GM21529 (cell line): ENCODE results near the gene PRDM4.
"Not testable (repeated sequence)": the region's sequence is repeated elsewhere in the genome, so short reads cannot be mapped to it uniquely, and the experiment has no call there.

Experiments
- ATAC-seq: cut with Tn5 transposase; IDR thresholded peaks from one replicate; pipeline ENCODE4 v1.9.1; 2021; ENCODE audit not compliant: unreplicated experiment

Gene PRDM4

DNA sequence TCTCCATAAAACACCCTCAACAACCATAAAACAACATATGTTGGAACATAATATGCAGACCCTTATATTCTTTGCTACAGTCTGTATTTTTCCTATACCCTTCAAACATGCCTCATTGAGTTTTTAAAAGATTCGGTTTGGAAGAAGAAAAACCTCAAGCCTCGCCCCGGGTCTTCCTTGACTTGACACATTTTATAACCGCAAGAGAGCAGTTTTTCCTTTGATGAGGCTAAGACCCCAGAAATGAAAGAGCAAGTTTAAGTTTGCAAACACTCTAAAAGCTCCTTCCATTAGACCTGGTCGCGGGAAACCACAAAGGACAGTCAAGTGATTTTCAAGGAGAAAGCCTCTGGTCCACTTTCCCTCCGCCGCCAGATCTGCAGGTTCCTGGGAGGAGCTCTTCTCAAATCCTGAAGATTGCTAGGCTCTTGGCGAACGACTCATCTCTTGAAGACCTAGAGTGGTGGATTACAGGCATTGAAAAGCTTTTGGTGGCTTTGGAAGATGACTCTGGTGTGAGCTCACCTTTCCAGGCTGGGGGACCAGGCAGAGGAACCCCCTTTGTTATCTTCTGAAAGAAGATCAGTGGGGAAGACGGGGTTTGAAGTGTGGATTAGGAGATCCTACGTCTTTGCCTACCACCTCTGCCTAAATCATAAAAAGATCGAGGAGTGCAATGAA, 13.6 kb upstream of the PRDM4 start, which contains the start of gene ASCL4:
ASCL4 (plus strand) TSS at position 356 of the 681 bp plus-strand sequence. CDS start 515 bp downstream, outside the sequence.
- ATAC-seq, result no peak

GRCh38 chr12:107767466-107767865, 6.5 kb upstream of the PRDM4 start:
- ATAC-seq, result no peak

DNA sequence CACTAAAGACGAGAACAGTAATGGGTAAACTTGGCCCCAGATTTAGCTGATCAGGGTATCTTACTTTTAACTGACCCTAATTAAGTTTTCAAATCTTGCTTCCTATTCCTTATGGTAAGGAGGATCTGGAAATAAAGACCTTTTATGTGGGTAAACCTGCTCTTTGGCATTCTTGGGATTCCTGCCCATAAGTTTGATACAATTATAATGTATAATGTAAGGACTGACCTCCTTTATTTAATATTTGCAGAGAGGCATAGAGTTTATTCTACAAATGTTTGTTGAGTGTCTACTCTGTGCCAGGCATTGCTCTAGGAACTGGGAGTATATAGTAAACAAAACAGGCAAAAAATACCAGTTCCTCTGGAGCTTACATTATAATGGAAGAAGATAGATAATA, 4.4 kb upstream of the PRDM4 start:
- no peak for ATAC-seq

DNA sequence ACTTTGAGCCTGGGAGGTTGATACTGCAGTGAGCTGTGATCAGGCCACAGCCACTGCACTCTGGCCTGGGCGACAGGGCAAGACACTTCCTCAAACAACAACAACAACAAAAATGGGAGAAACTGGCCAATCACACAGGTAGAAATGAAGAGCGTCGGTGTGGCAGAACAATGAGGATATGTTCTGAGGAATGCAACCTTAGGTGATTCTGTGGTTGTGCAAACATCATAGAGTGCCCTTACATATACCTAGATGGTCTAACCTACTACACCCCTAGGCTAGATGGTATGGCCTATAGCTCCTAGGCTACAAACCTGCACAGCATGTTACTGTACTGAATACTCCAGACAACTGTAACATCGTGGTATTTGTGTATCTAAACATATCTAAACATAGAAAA, 3.7 kb upstream of the PRDM4 start:
- ATAC-seq, result no peak

GRCh38 chr12:107762874-107763273, 1.9 kb upstream of the PRDM4 start:
- no peak for ATAC-seq

DNA sequence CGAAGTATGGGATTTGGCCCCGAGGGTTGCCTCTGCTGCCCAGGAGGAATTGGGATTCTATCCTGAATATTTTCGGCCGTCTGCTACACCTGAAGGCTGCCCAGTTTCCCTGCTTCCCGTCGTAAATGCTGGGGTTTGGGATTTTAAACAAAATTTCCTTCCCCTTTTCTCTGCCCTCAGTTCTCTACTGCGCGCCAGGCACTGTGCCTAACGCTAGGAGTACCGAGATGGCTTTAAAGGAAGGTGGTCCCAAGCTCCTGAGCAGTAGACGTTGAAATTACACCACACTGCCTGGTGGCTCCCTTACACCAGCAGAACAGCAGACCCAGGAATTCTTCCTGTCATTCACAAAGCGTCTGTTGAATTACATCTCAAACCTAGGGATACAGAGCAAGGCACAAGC, 566 bp upstream of the PRDM4 start:
- no peak for ATAC-seq

DNA sequence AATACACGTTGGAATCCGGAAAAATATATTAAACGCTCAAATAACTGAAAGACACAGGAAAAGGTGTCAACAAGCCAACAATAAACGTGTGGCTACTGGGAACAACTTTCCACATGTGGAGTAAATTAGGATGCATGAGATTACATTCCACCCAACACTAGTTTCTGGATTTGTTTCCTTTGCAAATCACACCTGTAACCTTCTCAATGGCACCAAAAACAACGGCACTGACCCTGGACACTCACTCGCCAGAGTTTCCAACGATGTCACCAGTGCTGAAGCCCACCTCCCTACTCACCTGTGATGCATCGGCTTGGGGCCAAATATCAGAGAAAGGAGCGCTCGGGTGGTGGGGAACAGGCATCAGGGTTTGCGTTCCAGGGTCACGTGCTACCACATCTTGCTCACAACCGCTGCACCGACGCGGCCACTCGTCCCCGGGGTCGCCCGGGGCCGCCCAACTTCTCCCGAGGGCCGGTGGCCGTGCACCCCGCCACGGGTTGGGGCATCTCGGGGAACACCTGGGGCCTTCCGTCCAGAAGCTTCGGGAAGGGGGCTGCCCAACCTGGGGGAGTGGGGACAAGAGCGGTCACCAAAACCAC, 629 bp downstream of the PRDM4 start:
- peak; percentile 27 for ATAC-seq

DNA sequence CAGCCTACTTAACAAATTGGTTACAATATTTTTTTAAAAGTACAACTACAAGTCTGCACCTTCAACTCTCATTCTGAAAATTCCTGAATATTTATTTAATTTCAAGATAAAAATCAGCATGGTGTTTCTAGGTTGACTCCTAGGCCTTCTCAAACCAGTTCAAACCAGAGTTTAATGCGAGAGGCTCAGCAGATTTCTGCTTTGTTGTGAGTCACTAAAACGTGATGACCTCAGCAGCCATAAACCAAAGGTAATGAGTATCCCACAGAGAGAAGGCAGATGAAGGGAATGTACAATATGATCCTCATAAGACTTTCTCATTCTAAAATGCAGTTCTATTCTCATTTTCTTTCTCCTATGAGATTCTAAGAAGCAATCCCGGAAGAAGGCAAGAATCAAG, 1.5 kb downstream of the PRDM4 start:
- ATAC-seq, result no peak

- ATAC-seq, result no peak
These were observed 11.9 kb downstream of the PRDM4 start for GRCh38 chr12:107749083-107749482.

DNA sequence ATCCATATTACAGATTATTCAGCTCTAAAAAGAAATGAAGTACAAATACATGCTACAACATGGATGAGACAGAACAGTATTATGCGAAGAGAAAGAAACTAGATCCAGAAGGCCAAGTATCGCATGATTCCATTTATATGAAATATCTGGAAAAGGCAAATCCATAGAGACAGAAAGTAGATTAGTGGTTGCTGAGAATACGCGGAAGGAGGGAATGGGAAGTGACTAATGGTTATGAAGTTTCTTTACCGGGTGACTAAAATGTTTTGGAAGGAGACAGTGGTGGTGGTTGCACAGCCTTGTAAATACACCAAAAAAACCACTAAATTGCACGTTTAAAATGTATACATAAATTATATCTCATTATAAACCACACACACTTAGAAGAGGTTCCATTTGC, 12.5 kb downstream of the PRDM4 start:
- ATAC-seq, result no peak

DNA sequence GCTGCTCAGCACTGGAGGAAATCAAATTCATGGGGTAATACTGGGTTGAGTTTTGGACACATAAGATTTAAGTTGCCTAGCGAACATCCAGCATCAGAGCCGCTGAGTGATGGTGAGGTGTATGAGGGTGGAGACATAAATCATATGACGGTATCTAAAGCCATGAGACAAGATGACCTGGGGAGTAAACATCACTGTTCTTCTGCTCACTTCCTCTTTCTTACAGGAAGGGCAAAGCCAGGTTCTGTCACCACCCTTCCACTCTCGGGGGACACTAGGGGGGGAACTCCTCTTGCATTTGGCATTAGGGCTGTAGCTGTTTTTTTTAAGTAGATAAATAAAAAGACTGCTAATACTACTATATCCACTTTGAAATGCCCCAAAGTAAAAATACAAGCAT, 24.0 kb downstream of the PRDM4 start:
- ATAC-seq, result peak; percentile 94

- no peak for ATAC-seq
These were observed 25.2 kb downstream of the PRDM4 start for GRCh38 chr12:107735763-107736162.

DNA sequence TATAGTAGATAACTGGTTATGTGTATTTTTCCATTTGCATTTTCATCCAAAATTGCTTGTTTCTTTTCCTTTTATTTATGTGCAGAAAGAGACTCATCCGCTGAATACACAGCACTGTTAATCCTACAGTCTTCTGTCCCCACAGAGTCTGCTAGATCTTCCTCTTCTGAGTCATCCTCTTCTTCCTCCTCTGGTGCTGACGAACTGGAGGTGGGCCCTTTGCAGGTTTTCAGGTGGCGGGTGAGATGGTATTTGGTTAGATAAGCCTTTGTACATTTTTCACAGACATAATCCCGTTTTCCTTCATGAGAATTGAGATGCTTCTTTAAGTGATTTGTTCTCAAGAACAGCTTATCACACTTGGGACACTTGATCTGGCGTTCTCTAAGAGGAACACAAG, 26.8 kb downstream of the PRDM4 start:
- no peak for ATAC-seq

DNA sequence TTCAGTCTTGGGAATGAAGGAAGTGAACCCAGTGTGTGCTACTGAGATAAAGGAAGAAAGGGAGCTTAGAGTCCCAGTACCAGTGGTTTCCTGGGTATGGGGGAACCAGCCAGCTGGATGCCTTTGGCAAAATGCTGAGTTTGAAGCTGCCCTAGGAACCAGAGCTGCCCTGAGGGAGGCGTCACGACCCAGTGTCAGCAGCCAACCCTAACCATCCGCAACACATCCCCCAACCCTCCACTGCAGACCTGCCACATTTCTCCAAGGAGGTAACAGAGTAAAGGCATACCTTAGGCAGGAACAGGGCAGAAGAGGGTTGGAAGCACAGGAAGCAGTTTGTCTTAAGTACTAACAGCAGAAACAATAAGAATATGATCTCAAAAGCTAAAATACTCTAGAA, 28.6 kb downstream of the PRDM4 start:
- ATAC-seq, result no peak

DNA sequence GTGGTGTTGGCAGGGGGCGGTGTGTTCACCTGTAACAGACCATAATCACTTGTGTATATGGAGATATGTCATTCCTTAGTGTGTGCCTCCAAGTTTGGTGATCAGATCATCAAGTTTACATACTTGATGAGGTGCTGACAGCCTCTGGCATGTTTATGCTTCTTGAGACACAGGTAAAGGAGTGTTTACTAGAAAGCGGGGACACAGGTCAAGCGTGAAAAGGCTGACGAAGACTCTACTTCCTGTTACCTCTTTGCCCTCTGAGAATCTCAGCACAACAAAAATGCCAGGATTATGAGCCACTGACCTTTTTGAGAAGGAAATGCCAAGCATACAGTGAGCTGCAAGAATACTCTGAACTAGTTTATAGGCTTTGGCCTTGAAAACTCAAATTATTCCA, 29.6 kb downstream of the PRDM4 start:
- no peak for ATAC-seq

GRCh38 chr12:107730618-107731341, 30.2 kb downstream of the PRDM4 start:
- ATAC-seq, result no peak

- ATAC-seq, result not testable (repeated sequence)
These were observed 33.2 kb downstream of the PRDM4 start for GRCh38 chr12:107727742-107728141.

GRCh38 chr12:107727327-107727726, 33.6 kb downstream of the PRDM4 start:
- not testable (repeated sequence) for ATAC-seq

GRCh38 chr12:107718606-107719005, 42.3 kb downstream of the PRDM4 start:
- no peak for ATAC-seq

GRCh38 chr12:107715780-107716179, 45.2 kb downstream of the PRDM4 start:
- ATAC-seq, result no peak

DNA sequence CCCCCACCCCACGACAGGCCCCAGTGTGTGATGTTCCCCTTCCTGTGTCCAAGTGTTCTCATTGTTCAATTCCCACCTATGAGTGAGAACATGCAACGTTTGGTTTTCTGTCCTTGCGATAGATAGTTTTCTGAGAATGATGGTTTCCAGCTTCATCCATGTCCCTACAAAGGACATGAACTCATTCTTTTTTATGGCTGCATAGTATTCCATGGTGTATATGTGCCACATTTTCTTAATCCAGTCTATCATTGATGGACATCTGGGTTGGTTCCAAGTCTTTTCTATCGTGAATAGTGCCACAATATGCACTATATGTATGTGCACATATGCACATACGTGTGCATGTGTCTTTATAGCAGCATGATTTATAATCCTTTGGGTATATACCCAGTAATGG, 55.4 kb downstream of the PRDM4 start:
- ATAC-seq, result not testable (repeated sequence)

GRCh38 chr12:107704041-107704440, 56.9 kb downstream of the PRDM4 start:
- ATAC-seq, result no peak
